Raji (cell line): ENCODE data around the gene RPL7L1.

Experiments
- POLR2A ChIP-seq: IDR thresholded peaks from 2 replicates; pipeline ENCODE4 v1.6.1; 2011; ENCODE audit warnings: low read depth, low read length, control low read depth; ENCODE audit not compliant: insufficient read depth

Gene RPL7L1

GRCh38 chr6:42879372-42880239, at the start of gene RPL7L1:
Gene RPL7L1 (plus strand): TSS chr6:42879616. CDS start chr6:42879911, 295 bp downstream.
- TF ChIP-seq POLR2A, result peak; percentile 88

GRCh38 chr6:42831237-42831636, 48.2 kb upstream of the RPL7L1 start:
- no peak for TF ChIP-seq POLR2A

GRCh38 chr6:42834056-42834455, 45.4 kb upstream of the RPL7L1 start:
- no peak for TF ChIP-seq POLR2A

- no peak for TF ChIP-seq POLR2A
These were observed 37.4 kb upstream of the RPL7L1 start for GRCh38 chr6:42841844-42842584.

GRCh38 chr6:42845327-42845694, 34.1 kb upstream of the RPL7L1 start:
- TF ChIP-seq POLR2A, result no peak

- no peak for TF ChIP-seq POLR2A
These were observed 32.9 kb upstream of the RPL7L1 start for GRCh38 chr6:42846505-42846904.

GRCh38 chr6:42848700-42849099, 30.7 kb upstream of the RPL7L1 start:
- no peak for TF ChIP-seq POLR2A

GRCh38 chr6:42851599-42851998, 27.8 kb upstream of the RPL7L1 start:
- TF ChIP-seq POLR2A, result no peak

GRCh38 chr6:42860036-42860435, 19.4 kb upstream of the RPL7L1 start:
- TF ChIP-seq POLR2A, result no peak

- TF ChIP-seq POLR2A, result no peak
These were observed 18.9 kb upstream of the RPL7L1 start for GRCh38 chr6:42860481-42860880.

GRCh38 chr6:42864602-42865001, 14.8 kb upstream of the RPL7L1 start:
- no peak for TF ChIP-seq POLR2A

GRCh38 chr6:42870145-42870936, 9.1 kb upstream of the RPL7L1 start:
- TF ChIP-seq POLR2A, result no peak

- no peak for TF ChIP-seq POLR2A
These were observed 7.7 kb upstream of the RPL7L1 start for GRCh38 chr6:42871711-42872110.

- no peak for TF ChIP-seq POLR2A
These were observed 6.1 kb upstream of the RPL7L1 start for GRCh38 chr6:42873313-42873712.

GRCh38 chr6:42877695-42878094, 1.7 kb upstream of the RPL7L1 start:
- no peak for TF ChIP-seq POLR2A
